K562 (cell line): ENCODE results near the gene ANKS1B. TPM values are rescaled to one million over a fixed set of nuclear protein-coding genes. Genes with fewer than 3 reads are reported as not detected.

Source experiments
- ATAC-seq: fragments of 200-7000 bp; cut with Tn5 transposase; 3 replicates; pipeline ENCODE4 v1.9.1; 2020; ENCODE audit warnings: moderate library complexity
- BruUV-seq: library from RNA; stranded (reverse); fragments of 400-500 nt; replicated peaks from 2 replicates; lab custom pipeline; 2021; lab: Mats Ljungman, UMichigan
- CTCF ChIA-PET: fragments of 300-600 bp; formaldehyde crosslinking; extraction: SDS; loops from one replicate; lab custom pipeline; 2021; ENCODE audit warnings: low intra/inter-chr PET ratio; lab: Yijun Ruan, JAX
- POLR2A ChIA-PET: fragments of 300-600, 350-650 bp; sonication (Branson Sonifier 250); formaldehyde crosslinking; extraction: SDS; loops from one replicate; lab custom pipeline; 2021; ENCODE audit warnings: antibody characterized with exemption, inconsistent platforms; lab: Yijun Ruan, JAX
- DNase-seq, 4 experiments: peaks; one replicate each; pipeline versions ENCODE4 v3.0.0 to v3.0.0-alpha.2; 2011 to 2018; ENCODE audit warnings: low spot score in 3 of 4, mixed read lengths in 3 of 4; ENCODE audit errors: extremely low read depth in 1 of 4
- FAIRE-seq: peaks from 2 replicates; lab custom pipeline; 2011; peaks lifted over from hg19 to GRCh38; lab: Jason Lieb, UNC
- H2AFZ ChIP-seq: 2 replicates; pipeline ENCODE4 v1.6.0; 2011; ENCODE audit warnings: low read depth, low read length, control low read depth, inconsistent platforms
- H3K27ac ChIP-seq: fragments of 200-600 bp; 3 replicates; pipeline ENCODE4 v1.8.0; 2011; ENCODE audit warnings: low read depth, mild to moderate bottlenecking, control low read depth, inconsistent platforms, low read length, moderate library complexity, mixed read lengths; ENCODE audit errors: extremely low read depth
- H3K27me3 ChIP-seq, 2 experiments: fragments of 300-600 bp in 1 of 2; 2 replicates in 1 of 2; 3 replicates in 1 of 2; pipeline versions ENCODE4 v1.6.0 to v1.8.0; 2011; ENCODE audit warnings: inconsistent platforms in 2 of 2, low read length in 2 of 2, mild to moderate bottlenecking in 1 of 2, mixed read lengths in 1 of 2, moderate library complexity in 1 of 2; ENCODE audit not compliant: control insufficient read depth in 2 of 2, insufficient read depth in 2 of 2
- H3K36me3 ChIP-seq: fragments of 300-600 bp; 3 replicates; pipeline ENCODE4 v1.8.0; 2011; ENCODE audit warnings: mild to moderate bottlenecking, low read length, inconsistent platforms; ENCODE audit not compliant: control insufficient read depth, insufficient read depth
- H3K4me1 ChIP-seq, 2 experiments: fragments of 200-600 bp in 1 of 2; replicated peaks in 1 of 2; 2 replicates in 1 of 2; 3 replicates in 1 of 2; pipeline versions ENCODE4 v1.5.1 to v1.8.0; 2011; ENCODE audit warnings: inconsistent platforms in 2 of 2, low read length in 2 of 2, mild to moderate bottlenecking in 1 of 2, mixed read lengths in 1 of 2, moderate library complexity in 1 of 2; ENCODE audit not compliant: control insufficient read depth in 2 of 2, insufficient read depth in 2 of 2
- H3K4me2 ChIP-seq: 2 replicates; pipeline ENCODE4 v1.6.1; 2011; ENCODE audit warnings: low read length, control low read depth, inconsistent platforms, mixed read lengths; ENCODE audit not compliant: insufficient read depth
- H3K4me3 ChIP-seq: fragments of 200-600 bp; sonication (generic), shearing (Covaris generic); 2 replicates; pipeline ENCODE4 v1.5.1; 2016; ENCODE audit warnings: control low read depth, inconsistent platforms
- H3K79me2 ChIP-seq: fragments of 200-600 bp; 3 replicates; pipeline ENCODE4 v1.8.0; 2011; ENCODE audit warnings: low read length, inconsistent platforms; ENCODE audit not compliant: control insufficient read depth, insufficient read depth
- H3K9ac ChIP-seq, 2 experiments: 2 replicates each; pipeline versions ENCODE4 v1.6.0 to v1.6.1; 2011; ENCODE audit warnings: low read depth in 2 of 2, low read length in 2 of 2, control low read depth in 1 of 2, inconsistent platforms in 1 of 2, mild to moderate bottlenecking in 1 of 2, mixed read lengths in 1 of 2; ENCODE audit not compliant: insufficient read depth in 1 of 2
- H3K9me1 ChIP-seq: one replicate; pipeline ENCODE4 v1.6.0; 2011; ENCODE audit warnings: inconsistent platforms, mild to moderate bottlenecking, low read length, moderate library complexity; ENCODE audit not compliant: control insufficient read depth, insufficient read depth
- H3K9me3 ChIP-seq: replicated peaks from 2 replicates; pipeline ENCODE4 v1.5.1; 2011; ENCODE audit warnings: low read depth, low read length, inconsistent platforms; ENCODE audit not compliant: control insufficient read depth, insufficient read depth
- H4K20me1 ChIP-seq: replicated peaks from 2 replicates; pipeline ENCODE4 v1.6.1; 2011; ENCODE audit warnings: low read length, inconsistent platforms, mixed read lengths; ENCODE audit not compliant: control insufficient read depth, insufficient read depth
- CCAR2 ChIP-seq: fragments of 200-400 bp; formaldehyde crosslinking; IDR thresholded peaks from 2 replicates; pipeline ENCODE4 v1.6.1; 2017; ENCODE audit warnings: mild to moderate bottlenecking, low read depth, low read length
- MTA1 ChIP-seq: fragments of 450-650 bp; IDR thresholded peaks from 2 replicates; pipeline ENCODE4 v1.6.1; 2017; ENCODE audit warnings: borderline replicate concordance
- PPARD ChIP-seq: fragments of 250-450 bp; sonication (Bioruptor Pico); IDR thresholded peaks from 2 replicates; pipeline ENCODE4 v1.8.0; 2022; ENCODE audit warnings: inconsistent platforms, mild to moderate bottlenecking, moderate library complexity
- RBFOX2 ChIP-seq: fragments of 200-400 bp; formaldehyde crosslinking; IDR thresholded peaks from 2 replicates; pipeline ENCODE4 v1.6.1; 2017; ENCODE audit warnings: low read depth, mild to moderate bottlenecking, low read length, moderate library complexity
- SIN3A ChIP-seq, 2 experiments: fragments of 150-350 bp in 1 of 2; IDR thresholded peaks; 2 replicates each; pipeline ENCODE4 v1.6.1; 2011 to 2016; ENCODE audit warnings: borderline replicate concordance in 2 of 2, low read depth in 2 of 2, low read length in 2 of 2, mild to moderate bottlenecking in 2 of 2, moderate library complexity in 2 of 2; ENCODE audit not compliant: control insufficient read depth in 1 of 2
- SMAD1 ChIP-seq: fragments of 150-350 bp; IDR thresholded peaks from 2 replicates; pipeline ENCODE4 v1.6.1; 2014; ENCODE audit warnings: low read length, low read depth; ENCODE audit not compliant: partially characterized antibody
- SNRNP70 ChIP-seq: fragments of 200-400 bp; formaldehyde crosslinking; optimal IDR thresholded peaks from 2 replicates; pipeline ENCODE3; 2017; ENCODE audit warnings: low read depth, low read length
- XRCC4 ChIP-seq: IDR thresholded peaks from one replicate; pipeline ENCODE4 v1.6.1; 2011; ENCODE audit not compliant: insufficient read depth, insufficient read length; ENCODE audit errors: extremely low read depth
- ZBTB5 ChIP-seq: fragments of 450-650 bp; IDR thresholded peaks from 2 replicates; pipeline ENCODE4 v1.6.1; 2017; ENCODE audit warnings: antibody characterized with exemption
- ZNF24 ChIP-seq: fragments of 450-650 bp; IDR thresholded peaks from 2 replicates; pipeline ENCODE4 v1.6.1; 2016
- WGBS: fragments of 100-300 bp; shearing (Covaris generic); methylation state at CpG from one replicate; pipeline ENCODE4 v1.1.6; 2016; ENCODE audit warnings: low coverage, mixed read lengths; ENCODE audit not compliant: insufficient coverage; ENCODE audit errors: missing lambda C conversion rate; 5-methylcytosine and 5-hydroxymethylcytosine counted together
- in situ Hi-C: fragments of 300-500 bp; cut with MboI; formaldehyde crosslinking; loops from 4 replicates; pipeline ENCODE4 v1.15.0; 2018; ENCODE audit warnings: inconsistent platforms, mixed read lengths
- intact Hi-C: fragments of 100-400 bp; cut with micrococcal nuclease; formaldehyde crosslinking; loops from 2 replicates; pipeline ENCODE4 v1.14.2; 2022
- polyA plus RNA-seq, 8 experiments: library from polyadenylated mRNA; depleted of rRNA in 4 of 8; stranded (reverse) in 5 of 8; unstranded in 3 of 8; fragments of >200 nt; fragmentation: Nextera tagmentation in 2 of 8; fragmentation: Illumina TruSeq in 1 of 8; extraction: Ambion mirVana in 2 of 8; extraction: Trizol in 1 of 8; gene quantifications; 2 replicates each; pipeline versions ENCODE4 v1.2.1 to v1.2.3, GENCODE V29; 2011 to 2014; ENCODE audit warnings: inconsistent platforms in 1 of 8, missing spikeins in 1 of 8
- total RNA-seq, 7 experiments: library from RNA; depleted of rRNA in 6 of 7; stranded (reverse); fragments of >200 nt in 6 of 7; fragmentation: Illumina TruSeq in 2 of 7; extraction: Trizol in 2 of 7; gene quantifications; 2 replicates each; pipeline versions ENCODE4 v1.2.1 to v1.2.3, GENCODE V29; 2011 to 2021; ENCODE audit warnings: low replicate concordance in 1 of 7
- TF ChIP-seq, protein P1 (sequence below): fragments of 450-650 bp; IDR thresholded peaks from 2 replicates; pipeline ENCODE4 v1.6.1; 2016; ENCODE audit warnings: missing biosample characterization, missing genetic modification characterization

ANKS1B gene
- total and polyA plus RNA-seq, 9 of the 15 experiments (the other 6 are each of a cell fraction or from before 2014, with no cell fraction given): 0.04 to 0.47 (median 0.28) TPM; not detected in 4

DNA sequence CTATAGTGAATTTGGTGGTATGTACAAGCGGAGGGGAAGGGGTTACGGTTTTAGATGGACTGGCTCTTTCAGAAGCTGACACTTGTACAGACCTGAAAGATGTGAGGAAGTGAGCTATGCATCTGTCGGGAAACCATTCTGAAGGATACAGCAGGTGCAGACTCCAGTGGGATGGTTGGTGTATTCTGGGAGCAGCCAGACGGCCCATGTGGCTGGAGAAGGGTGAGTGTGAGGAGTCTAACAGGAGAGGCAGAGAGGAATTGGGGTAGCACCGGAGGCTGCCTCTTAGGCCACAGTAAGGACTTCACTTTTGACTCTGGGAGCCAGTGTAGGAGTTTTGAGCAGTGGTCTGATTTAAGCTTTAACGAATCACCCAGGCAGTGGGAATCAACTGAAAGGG is 1248.9 kb downstream of the ANKS1B start:
- intact Hi-C loops: no loop called here
- no TSS peak for BruUV-seq
- H3K9me3 ChIP-seq: no peaks in the 10 kb centered on the region
- POLR2A ChIA-PET: interaction anchor here (0.6 to 2.4 kb wide), 4 partner anchors 16 to 1430 kb away, joined by 3 to 8 read pairs (median 4); no protein-coding TSS in a partner anchor
- no peak overlapping the region for H3K4me3 ChIP-seq
- H4K20me1 ChIP-seq: no peaks in the 10 kb centered on the region
- no peak overlapping the region for H3K27ac ChIP-seq
- in situ Hi-C loops: no loop called here
- DNase-seq (no peak), FAIRE-seq (no peak), ATAC-seq (no peak)
- no peaks in the 10 kb centered on the region for H3K79me2 ChIP-seq
- CTCF ChIA-PET: no interaction called here
- H2AFZ ChIP-seq: no peak overlapping the region
- no peak overlapping the region for H3K9ac ChIP-seq
- WGBS: 69% methylated on average over 6 of the region's 6 CpGs
- peaks cover 0 to 11% of the 10 kb centered on the region in 2 experiments; a peak in 3 of 5 replicates for H3K27me3 ChIP-seq
- no peak for TF ChIP-seq XRCC4
- TF ChIP-seq SMAD1: no peak
- no peak for TF ChIP-seq SIN3A (IDR thresholded peaks at IDR 0.05; ENCODE audit: borderline replicate concordance in 2 of 2, control insufficient read depth in 1 of 2, low read depth in 2 of 2, low read length in 2 of 2)
- TF ChIP-seq, protein P1, sequence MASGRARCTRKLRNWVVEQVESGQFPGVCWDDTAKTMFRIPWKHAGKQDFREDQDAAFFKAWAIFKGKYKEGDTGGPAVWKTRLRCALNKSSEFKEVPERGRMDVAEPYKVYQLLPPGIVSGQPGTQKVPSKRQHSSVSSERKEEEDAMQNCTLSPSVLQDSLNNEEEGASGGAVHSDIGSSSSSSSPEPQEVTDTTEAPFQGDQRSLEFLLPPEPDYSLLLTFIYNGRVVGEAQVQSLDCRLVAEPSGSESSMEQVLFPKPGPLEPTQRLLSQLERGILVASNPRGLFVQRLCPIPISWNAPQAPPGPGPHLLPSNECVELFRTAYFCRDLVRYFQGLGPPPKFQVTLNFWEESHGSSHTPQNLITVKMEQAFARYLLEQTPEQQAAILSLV (tag): no peak
- no peak for TF ChIP-seq PPARD
- TF ChIP-seq RBFOX2: no peak
- no peak for TF ChIP-seq CCAR2
- no peak for TF ChIP-seq ZBTB5
- TF ChIP-seq SNRNP70: no peak
- no peak for TF ChIP-seq MTA1
- no peak for TF ChIP-seq ZNF24
- H3K4me1 ChIP-seq: peaks cover 2 to 8% of the 10 kb centered on the region in 2 experiments; a peak in 3 of 5 replicates
- H3K36me3 ChIP-seq: peaks cover 4% of the 10 kb centered on the region; the same call in 2 of the 3 replicates
- no peak overlapping the region for H3K4me2 ChIP-seq
- no peaks in the 10 kb centered on the region for H3K9me1 ChIP-seq
